Measurements from ENCODE around the gene PIK3R3. TPM values are rescaled to one million over a fixed set of nuclear protein-coding genes. Genes with fewer than 3 reads are reported as not detected.

Gene PIK3R3
- total and polyA plus RNA-seq, 2 donors (not counting 3 experiments of a cell fraction or from before 2014, with no cell fraction given), result 7.5 to 14.3 TPM

- dilution Hi-C loops (cut with MboI; ENCODE audit: extremely low pct_ligation_motif_present, low sequenced_read_pairs) (no loop called here), intact Hi-C loops (cut with micrococcal nuclease) (no loop called here)
- Histone ChIP-seq H3K9me3 (replicated peaks; ENCODE audit: control insufficient read depth, insufficient read depth, low read length) (no peaks in the 10 kb centered on the region), H3K27me3 (ENCODE audit: control insufficient read depth in 2 of 2, insufficient read depth in 2 of 2, low read length in 2 of 2) (no peaks in the 10 kb centered on the region), H3K4me2 (ENCODE audit: insufficient read depth, low read length) (no peak overlapping the region), H3K79me2 (ENCODE audit: control insufficient read depth, insufficient read depth, low read length) (no peaks in the 10 kb centered on the region), H2AFZ (ENCODE audit: low read depth, low read length) (no peak overlapping the region), H4K20me1 (replicated peaks; ENCODE audit: control insufficient read depth, extremely low read depth, insufficient read depth, low read length) (no peaks in the 10 kb centered on the region), H3K4me3 (replicated peaks in 1 of 3; ENCODE audit: insufficient read depth in 1 of 3, low read depth in 1 of 3, low read length in 3 of 3) (no peak overlapping the region), H3K9ac (replicated peaks; ENCODE audit: extremely low read depth, insufficient read depth, low read length) (no peak overlapping the region), H3K36me3 (ENCODE audit: control insufficient read depth in 2 of 2, extremely low read depth in 1 of 2, insufficient read depth in 2 of 2, low read length in 2 of 2) (peaks cover 0 to 2% of the 10 kb centered on the region in 2 experiments), H3K27ac (ENCODE audit: insufficient read depth, low read depth, low read length) (no peak overlapping the region), H3K9me1 (replicated peaks; ENCODE audit: control insufficient read depth, extremely low read depth, insufficient read depth, low read length) (no peaks in the 10 kb centered on the region), H3K4me1 (ENCODE audit: control insufficient read depth, extremely low read depth, insufficient read depth, low read length) (peaks cover 14% of the 10 kb centered on the region)
- CTCF ChIA-PET, result interaction anchor here (1.5 kb wide), 1 partner anchor 25 kb away, joined by 4 read pairs; no protein-coding TSS in a partner anchor
- TF ChIP-seq JUN (IDR thresholded peaks at IDR 0.05; ENCODE audit: borderline replicate concordance, insufficient read depth, insufficient read length, low read depth) (no peak), EZH2 (IDR thresholded peaks at IDR 0.05; ENCODE audit: borderline replicate concordance, low read depth, low read length, severe bottlenecking) (no peak), GATA2 (IDR thresholded peaks at IDR 0.05; ENCODE audit: insufficient read depth, insufficient read length, low read depth, low read length) (no peak), CTCF (IDR thresholded peaks at IDR 0.05; ENCODE audit: extremely low read depth in 1 of 2, insufficient read depth in 1 of 2, low read depth in 1 of 2, low read length in 2 of 2) (no peak), POLR2A (IDR thresholded peaks at IDR 0.05; ENCODE audit: low read depth, low read length) (no peak), FOS (IDR thresholded peaks at IDR 0.05; ENCODE audit: borderline replicate concordance, insufficient read depth, low read length) (no peak), MAX (IDR thresholded peaks at IDR 0.05; ENCODE audit: insufficient read depth, insufficient read length) (no peak), POLR2AphosphoS5 (IDR thresholded peaks at IDR 0.05; ENCODE audit: insufficient read depth, low read depth, low read length) (no peak), MYC (IDR thresholded peaks at IDR 0.05; ENCODE audit: low read depth, low read length) (no peak)
- DNase-seq (ENCODE audit: low read depth, low spot score) (no peak), FAIRE-seq (no peak)
- BruUV-seq (replicated peaks), result no TSS peak
- POLR2A ChIA-PET, result no interaction called here
Observed at GRCh38 chr1:46080257-46080656, 52.2 kb downstream of the PIK3R3 start.
